ENCODE measurements around the gene BCAS3.
"Not testable (repeated sequence)": the region's sequence is repeated elsewhere in the genome, so short reads cannot be mapped to it uniquely, and the experiment has no call there.

BCAS3 gene

DNA sequence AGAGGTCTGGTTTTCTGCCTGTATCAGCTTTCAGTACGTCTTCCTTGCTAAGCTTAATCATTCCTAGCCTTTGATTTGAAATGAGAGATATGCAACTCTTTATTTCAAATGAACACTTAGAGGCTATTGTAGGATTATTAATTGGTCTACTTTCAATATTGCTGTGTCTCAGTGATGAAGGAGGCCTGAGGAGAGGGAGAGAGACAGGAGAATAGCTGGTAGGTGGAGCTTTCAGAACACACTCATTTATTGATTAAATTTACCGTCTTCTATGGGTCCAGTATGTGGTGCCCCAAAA, 187.0 kb downstream of the BCAS3 start:
- Histone ChIP-seq H3K4me2 (0 out of 2 replicates have a peak overlapping the region, but pooled peaks have one; percentile 21), H3K79me2 (ENCODE audit: insufficient read depth, low read depth) (no peaks in the 10 kb centered on the region), H3K4me3 (IDR thresholded peaks at IDR 0.05; ENCODE audit: insufficient read depth, low read depth, low read length) (no peak overlapping the region), H3K36me3 (ENCODE audit: insufficient read depth) (no peaks in the 10 kb centered on the region), H2AFZ (ENCODE audit: low read depth) (no peak overlapping the region), H3K9ac (no peak overlapping the region), H4K20me1 (ENCODE audit: insufficient read depth) (no peaks in the 10 kb centered on the region), H3K27me3 (ENCODE audit: insufficient read depth, low read depth) (no peaks in the 10 kb centered on the region), H3K27ac (no peak overlapping the region), H3K4me1 (ENCODE audit: low read depth, poor library complexity, severe bottlenecking) (peaks cover 26% of the 10 kb centered on the region)
- TF ChIP-seq, protein P1, sequence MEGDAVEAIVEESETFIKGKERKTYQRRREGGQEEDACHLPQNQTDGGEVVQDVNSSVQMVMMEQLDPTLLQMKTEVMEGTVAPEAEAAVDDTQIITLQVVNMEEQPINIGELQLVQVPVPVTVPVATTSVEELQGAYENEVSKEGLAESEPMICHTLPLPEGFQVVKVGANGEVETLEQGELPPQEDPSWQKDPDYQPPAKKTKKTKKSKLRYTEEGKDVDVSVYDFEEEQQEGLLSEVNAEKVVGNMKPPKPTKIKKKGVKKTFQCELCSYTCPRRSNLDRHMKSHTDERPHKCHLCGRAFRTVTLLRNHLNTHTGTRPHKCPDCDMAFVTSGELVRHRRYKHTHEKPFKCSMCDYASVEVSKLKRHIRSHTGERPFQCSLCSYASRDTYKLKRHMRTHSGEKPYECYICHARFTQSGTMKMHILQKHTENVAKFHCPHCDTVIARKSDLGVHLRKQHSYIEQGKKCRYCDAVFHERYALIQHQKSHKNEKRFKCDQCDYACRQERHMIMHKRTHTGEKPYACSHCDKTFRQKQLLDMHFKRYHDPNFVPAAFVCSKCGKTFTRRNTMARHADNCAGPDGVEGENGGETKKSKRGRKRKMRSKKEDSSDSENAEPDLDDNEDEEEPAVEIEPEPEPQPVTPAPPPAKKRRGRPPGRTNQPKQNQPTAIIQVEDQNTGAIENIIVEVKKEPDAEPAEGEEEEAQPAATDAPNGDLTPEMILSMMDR (conservative IDR thresholded peaks at IDR 0.05; ENCODE audit: low read depth, low read length), result no peak

DNA sequence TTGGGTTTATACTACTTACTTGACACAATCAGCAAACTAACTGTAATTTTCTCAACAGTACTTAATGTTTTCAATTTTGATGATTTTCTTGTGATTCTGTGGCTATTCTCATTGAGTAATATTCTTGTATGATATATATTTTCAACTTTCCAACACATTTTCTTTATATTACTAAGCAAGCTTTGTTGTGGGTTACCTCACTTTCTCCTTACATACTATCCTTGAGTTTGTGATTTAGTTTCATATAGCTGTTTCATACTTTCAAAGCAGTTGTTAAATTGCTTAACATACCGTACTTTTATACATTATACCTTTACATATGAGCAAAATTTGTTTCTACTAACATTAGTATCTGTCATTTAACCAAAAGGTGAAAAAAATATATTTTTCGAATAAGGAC, 197.1 kb downstream of the BCAS3 start:
- H4K20me1 ChIP-seq (ENCODE audit: insufficient read depth), result no peaks in the 10 kb centered on the region
- no peak overlapping the region for H3K27ac ChIP-seq
- H3K79me2 ChIP-seq (ENCODE audit: insufficient read depth, low read depth), result no peaks in the 10 kb centered on the region
- H3K36me3 ChIP-seq (ENCODE audit: insufficient read depth), result no peaks in the 10 kb centered on the region
- H3K4me1 ChIP-seq (ENCODE audit: low read depth, poor library complexity, severe bottlenecking), result no peaks in the 10 kb centered on the region
- TF ChIP-seq, protein P1 (conservative IDR thresholded peaks at IDR 0.05; ENCODE audit: low read depth, low read length), result no peak
- no peak overlapping the region for H3K4me2 ChIP-seq
- H3K27me3 ChIP-seq (ENCODE audit: insufficient read depth, low read depth), result no peaks in the 10 kb centered on the region
- H3K9ac ChIP-seq, result no peak overlapping the region
- H2AFZ ChIP-seq (ENCODE audit: low read depth), result no peak overlapping the region
- H3K4me3 ChIP-seq (IDR thresholded peaks at IDR 0.05; ENCODE audit: insufficient read depth, low read depth, low read length), result no peak overlapping the region

DNA sequence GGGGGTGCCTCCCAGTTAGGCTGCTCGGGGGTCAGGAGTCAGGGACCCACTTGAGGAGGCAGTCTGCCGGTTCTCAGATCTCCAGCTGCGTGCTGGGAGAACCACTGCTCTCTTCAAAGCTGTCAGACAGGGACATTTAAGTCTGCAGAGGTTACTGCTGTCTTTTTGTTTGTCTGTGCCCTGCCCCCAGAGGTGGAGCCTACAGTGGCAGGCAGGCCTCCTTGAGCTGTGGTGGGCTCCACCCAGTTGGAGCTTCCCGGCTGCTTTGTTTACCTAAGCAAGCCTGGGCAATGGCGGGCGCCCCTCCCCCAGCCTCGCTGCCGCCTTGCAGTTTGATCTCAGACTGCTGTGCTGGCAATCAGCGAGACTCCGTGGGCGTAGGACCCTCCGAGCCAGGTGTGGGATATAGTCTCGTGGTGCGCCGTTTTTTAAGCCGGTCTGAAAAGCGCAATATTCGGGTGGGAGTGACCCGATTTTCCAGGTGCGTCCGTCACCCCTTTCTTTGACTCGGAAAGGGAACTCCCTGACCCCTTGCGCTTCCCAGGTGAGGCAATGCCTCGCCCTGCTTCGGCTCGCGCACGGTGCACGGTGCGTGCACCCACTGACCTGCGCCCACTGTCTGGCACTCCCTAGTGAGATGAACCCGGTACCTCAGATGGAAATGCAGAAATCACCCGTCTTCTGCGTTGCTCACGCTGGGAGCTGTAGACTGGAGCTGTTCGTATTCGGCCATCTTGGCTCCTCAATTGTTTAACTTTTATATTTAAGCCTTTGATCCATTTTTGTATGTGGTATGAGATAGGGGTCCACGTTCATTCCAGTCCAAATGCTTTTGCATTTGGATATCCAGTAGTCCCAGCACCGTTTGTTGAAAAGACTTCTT, 209.3 kb downstream of the BCAS3 start:
- H4K20me1 ChIP-seq (ENCODE audit: insufficient read depth); H3K4me1 ChIP-seq (ENCODE audit: low read depth, poor library complexity, severe bottlenecking); H3K79me2 ChIP-seq (ENCODE audit: insufficient read depth, low read depth); H3K27me3 ChIP-seq (ENCODE audit: insufficient read depth, low read depth); H3K36me3 ChIP-seq (ENCODE audit: insufficient read depth); H3K4me3 ChIP-seq (IDR thresholded peaks at IDR 0.05; ENCODE audit: insufficient read depth, low read depth, low read length): not testable (repeated sequence)
- Histone ChIP-seq H3K4me2 (peak overlapping the region; percentile 94), H3K9ac (peak overlapping the region; percentile 75), H2AFZ (ENCODE audit: low read depth) (peak overlapping the region; percentile 85), H3K27ac (peak overlapping the region; percentile 73)

DNA sequence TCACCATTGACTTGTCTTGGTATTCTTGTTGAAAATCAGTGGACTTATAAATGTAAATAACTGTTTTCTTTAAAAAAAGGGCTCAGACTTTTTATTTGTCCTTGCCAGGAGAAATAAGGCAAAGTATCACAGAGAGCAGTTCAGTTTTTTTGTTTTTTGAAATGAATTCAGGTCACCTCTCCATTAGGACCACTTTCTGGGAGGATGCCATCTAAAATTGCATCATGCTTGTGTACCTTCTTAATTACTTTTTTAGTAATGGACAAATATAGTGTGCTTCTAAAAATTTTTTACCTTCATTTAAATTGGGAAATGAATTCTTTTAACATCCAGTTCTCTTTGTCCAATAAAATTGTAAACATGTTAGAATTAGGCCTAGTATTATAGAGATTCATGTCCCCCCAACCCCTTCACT, 210.0 kb downstream of the BCAS3 start:
- Histone ChIP-seq H3K9ac (peak overlapping the region; percentile 75), H4K20me1 (ENCODE audit: insufficient read depth) (no peaks in the 10 kb centered on the region), H3K27me3 (ENCODE audit: insufficient read depth, low read depth) (no peaks in the 10 kb centered on the region), H3K79me2 (ENCODE audit: insufficient read depth, low read depth) (no peaks in the 10 kb centered on the region), H3K4me2 (peak overlapping the region; percentile 94), H3K4me1 (ENCODE audit: low read depth, poor library complexity, severe bottlenecking) (peaks cover 9% of the 10 kb centered on the region), H2AFZ (ENCODE audit: low read depth) (peak overlapping the region; percentile 85), H3K27ac (peak overlapping the region; percentile 73), H3K4me3 (IDR thresholded peaks at IDR 0.05; ENCODE audit: insufficient read depth, low read depth, low read length) (no peak overlapping the region), H3K36me3 (ENCODE audit: insufficient read depth) (no peaks in the 10 kb centered on the region)
- TF ChIP-seq, protein P1 (conservative IDR thresholded peaks at IDR 0.05; ENCODE audit: low read depth, low read length), result no peak

Data from KMS-11 (cell line).